SK-N-SH treated with all-trans-retinoic acid at 6 μM for 48 hours (cell line): ENCODE measurements around the gene DDI2.

Source experiments
- ATAC-seq: fragments of 200-7000 bp; cut with Tn5 transposase; 3 replicates; pipeline ENCODE4 v1.9.1; 2020; ENCODE audit warnings: mild to moderate bottlenecking, moderate library complexity
- ARNTL ChIP-seq: fragments of 450-650 bp; formaldehyde crosslinking; IDR thresholded peaks from 2 replicates; pipeline ENCODE4 v1.5.0; 2020; ENCODE audit warnings: low read depth, mild to moderate bottlenecking, moderate library complexity, borderline replicate concordance
- BACH2 ChIP-seq: fragments of 250-450 bp; sonication (Bioruptor Pico); IDR thresholded peaks from 2 replicates; pipeline ENCODE4 v1.9.0; 2021; ENCODE audit warnings: mild to moderate bottlenecking, borderline replicate concordance
- CREB5 ChIP-seq: fragments of 250-450 bp; sonication (Bioruptor Pico); IDR thresholded peaks from 2 replicates; pipeline ENCODE4 v1.5.1; 2020; ENCODE audit warnings: low read depth, mild to moderate bottlenecking, moderate library complexity
- CSDC2 ChIP-seq: fragments of 250-450 bp; sonication (Bioruptor Pico); IDR thresholded peaks from 2 replicates; pipeline ENCODE4 v1.5.0; 2020; ENCODE audit warnings: mild to moderate bottlenecking, moderate library complexity
- ESRRG ChIP-seq: fragments of 250-450 bp; sonication (Bioruptor Pico); IDR thresholded peaks from 2 replicates; pipeline ENCODE4 v1.6.1; 2021; ENCODE audit warnings: mild to moderate bottlenecking
- GLIS3 ChIP-seq: fragments of 250-450 bp; sonication (Bioruptor Pico); IDR thresholded peaks from 2 replicates; pipeline ENCODE4 v1.5.0; 2020; ENCODE audit warnings: mild to moderate bottlenecking, moderate library complexity
- ISL1 ChIP-seq: fragments of 250-450 bp; sonication (Bioruptor Pico); IDR thresholded peaks from 2 replicates; pipeline ENCODE4 v2.1.2; 2022; ENCODE audit warnings: mild to moderate bottlenecking, moderate library complexity
- PATZ1 ChIP-seq: fragments of 250-450 bp; sonication (Bioruptor Pico); IDR thresholded peaks from 2 replicates; pipeline ENCODE4 v1.8.0; 2020; ENCODE audit warnings: mild to moderate bottlenecking, moderate library complexity, borderline replicate concordance
- TCF4 ChIP-seq: fragments of 250-450 bp; sonication (Bioruptor Pico); IDR thresholded peaks from 2 replicates; pipeline ENCODE4 v1.8.0; 2021; ENCODE audit warnings: mild to moderate bottlenecking, moderate library complexity, borderline replicate concordance
- TOX ChIP-seq: fragments of 250-450 bp; sonication (Bioruptor Pico); IDR thresholded peaks from 2 replicates; pipeline ENCODE4 v1.8.0; 2021; ENCODE audit warnings: mild to moderate bottlenecking, moderate library complexity, borderline replicate concordance
- ZC3H10 ChIP-seq: fragments of 250-450 bp; sonication (Bioruptor Pico); IDR thresholded peaks from 2 replicates; pipeline ENCODE4 v1.5.1; 2021; ENCODE audit warnings: mild to moderate bottlenecking, moderate library complexity
- ZFP3 ChIP-seq: fragments of 250-450 bp; sonication (Bioruptor Pico); IDR thresholded peaks from 2 replicates; pipeline ENCODE4 v1.5.0; 2020; ENCODE audit warnings: mild to moderate bottlenecking, moderate library complexity
- ZFP30 ChIP-seq: fragments of 450-650 bp; formaldehyde crosslinking; IDR thresholded peaks from 2 replicates; pipeline ENCODE4 v1.5.0; 2022; ENCODE audit warnings: mild to moderate bottlenecking, moderate library complexity
- ZNF8 ChIP-seq: fragments of 450-650 bp; formaldehyde crosslinking; IDR thresholded peaks from 2 replicates; pipeline ENCODE4 v1.5.0; 2020; ENCODE audit warnings: mild to moderate bottlenecking, moderate library complexity
- TF ChIP-seq, protein P1 (sequence below): fragments of 250-450 bp; sonication (Bioruptor Pico); IDR thresholded peaks from 2 replicates; pipeline ENCODE4 v1.5.0; 2020; ENCODE audit warnings: mild to moderate bottlenecking, moderate library complexity
- TF ChIP-seq, protein P2 (sequence below): fragments of 250-450 bp; sonication (Bioruptor Pico); IDR thresholded peaks from 2 replicates; pipeline ENCODE4 v1.5.1; 2021; ENCODE audit warnings: mild to moderate bottlenecking, moderate library complexity
- TF ChIP-seq, protein P3 (sequence below): fragments of 250-450 bp; sonication (Bioruptor Pico); IDR thresholded peaks from 2 replicates; pipeline ENCODE4 v1.8.0; 2021; ENCODE audit warnings: low read depth, mild to moderate bottlenecking, moderate library complexity, borderline replicate concordance

DDI2 gene

DNA sequence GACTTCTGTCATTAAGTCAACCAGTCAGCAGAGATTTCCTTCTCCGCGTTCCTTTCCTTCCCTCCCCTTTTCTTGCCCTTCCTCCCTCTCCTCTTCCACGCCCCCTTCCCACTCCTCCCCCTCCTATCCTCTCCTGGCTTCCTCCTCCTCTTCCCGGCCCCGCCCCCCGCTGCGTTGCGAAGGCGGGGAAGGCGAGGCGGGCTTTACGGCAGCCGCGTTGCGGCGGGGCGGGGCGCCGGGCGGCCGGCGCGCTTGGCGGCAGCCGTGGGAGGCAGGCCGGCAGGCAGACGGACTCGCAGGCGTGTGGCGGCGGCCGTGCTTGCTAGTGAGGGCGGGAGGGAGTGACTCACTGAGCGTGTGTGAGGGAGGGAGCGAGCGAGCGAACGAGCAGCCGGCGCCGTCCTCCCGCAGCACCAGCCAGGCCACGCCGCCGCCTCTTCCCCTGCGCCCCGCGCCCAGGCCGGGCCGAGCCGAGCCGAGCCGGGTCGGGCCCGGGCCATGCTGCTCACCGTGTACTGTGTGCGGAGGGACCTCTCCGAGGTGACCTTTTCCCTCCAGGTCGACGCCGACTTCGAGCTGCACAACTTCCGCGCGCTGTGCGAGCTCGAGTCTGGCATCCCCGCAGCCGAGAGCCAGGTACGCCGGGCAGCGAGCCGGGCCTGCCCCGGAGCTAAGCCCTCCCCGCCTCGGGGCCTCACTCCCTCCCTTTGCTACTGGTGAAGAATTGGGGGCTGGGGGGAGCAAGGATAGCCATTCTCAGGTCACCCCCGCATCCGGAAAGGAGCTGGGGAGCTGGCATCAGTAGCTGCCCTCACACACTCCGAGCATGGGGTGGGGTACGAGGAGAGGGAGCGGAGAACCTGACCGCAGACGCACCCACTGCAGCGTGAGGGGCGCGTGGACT lies at the start of gene DDI2:
DDI2 (plus strand) TSS at position 286 of the 904 bp plus-strand sequence; CDS start at position 499, 213 bp downstream.
- TF ChIP-seq, protein P1, sequence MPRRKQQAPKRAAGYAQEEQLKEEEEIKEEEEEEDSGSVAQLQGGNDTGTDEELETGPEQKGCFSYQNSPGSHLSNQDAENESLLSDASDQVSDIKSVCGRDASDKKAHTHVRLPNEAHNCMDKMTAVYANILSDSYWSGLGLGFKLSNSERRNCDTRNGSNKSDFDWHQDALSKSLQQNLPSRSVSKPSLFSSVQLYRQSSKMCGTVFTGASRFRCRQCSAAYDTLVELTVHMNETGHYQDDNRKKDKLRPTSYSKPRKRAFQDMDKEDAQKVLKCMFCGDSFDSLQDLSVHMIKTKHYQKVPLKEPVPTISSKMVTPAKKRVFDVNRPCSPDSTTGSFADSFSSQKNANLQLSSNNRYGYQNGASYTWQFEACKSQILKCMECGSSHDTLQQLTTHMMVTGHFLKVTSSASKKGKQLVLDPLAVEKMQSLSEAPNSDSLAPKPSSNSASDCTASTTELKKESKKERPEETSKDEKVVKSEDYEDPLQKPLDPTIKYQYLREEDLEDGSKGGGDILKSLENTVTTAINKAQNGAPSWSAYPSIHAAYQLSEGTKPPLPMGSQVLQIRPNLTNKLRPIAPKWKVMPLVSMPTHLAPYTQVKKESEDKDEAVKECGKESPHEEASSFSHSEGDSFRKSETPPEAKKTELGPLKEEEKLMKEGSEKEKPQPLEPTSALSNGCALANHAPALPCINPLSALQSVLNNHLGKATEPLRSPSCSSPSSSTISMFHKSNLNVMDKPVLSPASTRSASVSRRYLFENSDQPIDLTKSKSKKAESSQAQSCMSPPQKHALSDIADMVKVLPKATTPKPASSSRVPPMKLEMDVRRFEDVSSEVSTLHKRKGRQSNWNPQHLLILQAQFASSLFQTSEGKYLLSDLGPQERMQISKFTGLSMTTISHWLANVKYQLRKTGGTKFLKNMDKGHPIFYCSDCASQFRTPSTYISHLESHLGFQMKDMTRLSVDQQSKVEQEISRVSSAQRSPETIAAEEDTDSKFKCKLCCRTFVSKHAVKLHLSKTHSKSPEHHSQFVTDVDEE: 0 out of 2 replicates have a peak, but pooled peaks have one; percentile 21
- no peak for TF ChIP-seq PATZ1 (CRISPR knock-in tag)
- ATAC-seq: peak; percentile 91

- TF ChIP-seq CREB5 (CRISPR knock-in tag) (no peak), ISL1 (CRISPR knock-in tag) (no peak), ARNTL (CRISPR knock-in tag) (no peak)
- no peak for ATAC-seq
These were observed 48.7 kb upstream of the DDI2 start for GRCh38 chr1:15568387-15569073.

GRCh38 chr1:15570861-15571260 lies 46.4 kb upstream of the DDI2 start:
- TF ChIP-seq PATZ1 (CRISPR knock-in tag) (no peak), ZFP3 (no peak), TOX (CRISPR knock-in tag) (no peak), CSDC2 (CRISPR knock-in tag) (no peak), ESRRG (CRISPR knock-in tag) (no peak), CREB5 (CRISPR knock-in tag) (no peak), TCF4 (CRISPR knock-in tag) (no peak), ZC3H10 (CRISPR knock-in tag) (no peak), BACH2 (CRISPR knock-in tag) (no peak), ZNF8 (CRISPR knock-in tag) (no peak), GLIS3 (no peak), ARNTL (CRISPR knock-in tag) (no peak), ZFP30 (no peak)
- TF ChIP-seq, protein P2, sequence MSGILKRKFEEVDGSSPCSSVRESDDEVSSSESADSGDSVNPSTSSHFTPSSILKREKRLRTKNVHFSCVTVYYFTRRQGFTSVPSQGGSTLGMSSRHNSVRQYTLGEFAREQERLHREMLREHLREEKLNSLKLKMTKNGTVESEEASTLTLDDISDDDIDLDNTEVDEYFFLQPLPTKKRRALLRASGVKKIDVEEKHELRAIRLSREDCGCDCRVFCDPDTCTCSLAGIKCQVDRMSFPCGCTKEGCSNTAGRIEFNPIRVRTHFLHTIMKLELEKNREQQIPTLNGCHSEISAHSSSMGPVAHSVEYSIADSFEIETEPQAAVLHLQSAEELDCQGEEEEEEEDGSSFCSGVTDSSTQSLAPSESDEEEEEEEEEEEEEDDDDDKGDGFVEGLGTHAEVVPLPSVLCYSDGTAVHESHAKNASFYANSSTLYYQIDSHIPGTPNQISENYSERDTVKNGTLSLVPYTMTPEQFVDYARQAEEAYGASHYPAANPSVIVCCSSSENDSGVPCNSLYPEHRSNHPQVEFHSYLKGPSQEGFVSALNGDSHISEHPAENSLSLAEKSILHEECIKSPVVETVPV (CRISPR knock-in tag): no peak
- TF ChIP-seq, protein P3, sequence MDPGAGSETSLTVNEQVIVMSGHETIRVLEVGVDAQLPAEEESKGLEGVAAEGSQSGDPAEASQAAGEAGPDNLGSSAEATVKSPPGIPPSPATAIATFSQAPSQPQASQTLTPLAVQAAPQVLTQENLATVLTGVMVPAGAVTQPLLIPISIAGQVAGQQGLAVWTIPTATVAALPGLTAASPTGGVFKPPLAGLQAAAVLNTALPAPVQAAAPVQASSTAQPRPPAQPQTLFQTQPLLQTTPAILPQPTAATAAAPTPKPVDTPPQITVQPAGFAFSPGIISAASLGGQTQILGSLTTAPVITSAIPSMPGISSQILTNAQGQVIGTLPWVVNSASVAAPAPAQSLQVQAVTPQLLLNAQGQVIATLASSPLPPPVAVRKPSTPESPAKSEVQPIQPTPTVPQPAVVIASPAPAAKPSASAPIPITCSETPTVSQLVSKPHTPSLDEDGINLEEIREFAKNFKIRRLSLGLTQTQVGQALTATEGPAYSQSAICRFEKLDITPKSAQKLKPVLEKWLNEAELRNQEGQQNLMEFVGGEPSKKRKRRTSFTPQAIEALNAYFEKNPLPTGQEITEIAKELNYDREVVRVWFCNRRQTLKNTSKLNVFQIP: no peak
- TF ChIP-seq, all 23 proteins: peak for 0
- ATAC-seq: no peak
